Cardiac fibroblast (primary cell): ENCODE data around the gene SAFB.

Source experiments
- DNase-seq, 2 donors: peaks; one replicate each; pipeline versions ENCODE4 v3.0.0 to v3.0.0-alpha.2; 2010; ENCODE audit warnings: low read depth in 2 of 2
- H3K4me3 ChIP-seq, 2 donors: replicated peaks in 1 of 2; 1 replicate in 1 of 2; 2 replicates in 1 of 2; pipeline ENCODE4 v1.5.1; 2011; ENCODE audit warnings: low read depth in 2 of 2, low read length in 2 of 2, mild to moderate bottlenecking in 2 of 2, moderate library complexity in 1 of 2
- CTCF ChIP-seq: IDR thresholded peaks from one replicate; pipeline ENCODE4 v1.5.1; 2011; ENCODE audit warnings: low read depth, mild to moderate bottlenecking, low read length, inconsistent platforms

SAFB gene

GRCh38 chr19:5622465-5623396 lies at the start of gene SAFB, which contains the start of gene SAFB2:
Gene SAFB (plus strand): TSS chr19:5623083. CDS start chr19:5623206, 123 bp downstream.
Gene SAFB2 (minus strand): TSS chr19:5622776. CDS start chr19:5622715, 61 bp downstream.
- DNase-seq, result peak; percentile 100
- H3K4me3 ChIP-seq, result peak within 1 kb of the TSS; percentile 99 to 100
- TF ChIP-seq CTCF, result no peak

GRCh38 chr19:5575590-5575989 lies 47.3 kb upstream of the SAFB start:
- no peak for DNase-seq
- no peak overlapping the region for H3K4me3 ChIP-seq
- TF ChIP-seq CTCF, result no peak

GRCh38 chr19:5578097-5578846 lies 44.6 kb upstream of the SAFB start:
- peak; percentile 97 for TF ChIP-seq CTCF
- peak; percentile 43 to 45 for DNase-seq
- H3K4me3 ChIP-seq, result no peak overlapping the region

- no peak for TF ChIP-seq CTCF
- DNase-seq, result no peak
- H3K4me3 ChIP-seq, result no peak overlapping the region
Observed at GRCh38 chr19:5579286-5579685, 43.6 kb upstream of the SAFB start.

GRCh38 chr19:5579697-5580096 lies 43.2 kb upstream of the SAFB start:
- TF ChIP-seq CTCF, result no peak
- DNase-seq, result no peak
- no peak overlapping the region for H3K4me3 ChIP-seq

GRCh38 chr19:5580161-5580571 lies 42.7 kb upstream of the SAFB start:
- no peak for DNase-seq
- H3K4me3 ChIP-seq, result no peak overlapping the region
- TF ChIP-seq CTCF, result no peak
